Measurements from ENCODE around the gene TCERG1. TPM values are rescaled to one million over a fixed set of nuclear protein-coding genes. Genes with fewer than 3 reads are reported as not detected.

Gene TCERG1
- total RNA-seq, 1 donor from 2014 or later = 156 TPM

- Mint-ChIP-seq H3K4me1 (no peaks in the 10 kb centered on the region), H3K27ac (no peak overlapping the region), H3K9me3 (peaks cover 6% of the 10 kb centered on the region), H3K36me3 (peaks cover 51% of the 10 kb centered on the region), H3K27me3 (ENCODE audit: low read depth) (no peaks in the 10 kb centered on the region), H3K4me3 (no peak overlapping the region)
- no peak for TF ChIP-seq CTCF (IDR thresholded peaks at IDR 0.05; ENCODE audit: unreplicated experiment)
- no peak for DNase-seq (ENCODE audit: low spot score in 2 of 2, unreplicated experiment in 2 of 2)
Measured at GRCh38 chr5:146484714-146485391, 37.7 kb downstream of the TCERG1 start.

GRCh38 chr5:146490089-146490843 lies 43.1 kb downstream of the TCERG1 start:
- no peaks in the 10 kb centered on the region for H3K27me3 Mint-ChIP-seq (ENCODE audit: low read depth)
- H3K36me3 Mint-ChIP-seq = peaks cover 47% of the 10 kb centered on the region
- H3K4me1 Mint-ChIP-seq = no peaks in the 10 kb centered on the region
- no peak for TF ChIP-seq CTCF (IDR thresholded peaks at IDR 0.05; ENCODE audit: unreplicated experiment)
- no peak for DNase-seq (ENCODE audit: low spot score in 2 of 2, unreplicated experiment in 2 of 2)
- peaks cover 6% of the 10 kb centered on the region for H3K9me3 Mint-ChIP-seq
- H3K27ac Mint-ChIP-seq = no peak overlapping the region
- no peak overlapping the region for H3K4me3 Mint-ChIP-seq

GRCh38 chr5:146494656-146495055 lies 47.5 kb downstream of the TCERG1 start:
- no peak for TF ChIP-seq CTCF (IDR thresholded peaks at IDR 0.05; ENCODE audit: unreplicated experiment)
- Mint-ChIP-seq H3K36me3 (peaks cover 39% of the 10 kb centered on the region), H3K27me3 (ENCODE audit: low read depth) (no peaks in the 10 kb centered on the region), H3K4me3 (no peak overlapping the region), H3K27ac (peak overlapping the region; percentile 45), H3K9me3 (no peaks in the 10 kb centered on the region), H3K4me1 (no peaks in the 10 kb centered on the region)
- DNase-seq (ENCODE audit: low spot score in 2 of 2, unreplicated experiment in 2 of 2) = no peak

GRCh38 chr5:146499680-146500079 lies 52.5 kb downstream of the TCERG1 start:
- Mint-ChIP-seq H3K9me3 (no peaks in the 10 kb centered on the region), H3K27me3 (ENCODE audit: low read depth) (no peaks in the 10 kb centered on the region), H3K4me3 (no peak overlapping the region), H3K36me3 (peaks cover 37% of the 10 kb centered on the region), H3K4me1 (no peaks in the 10 kb centered on the region), H3K27ac (no peak overlapping the region)
- no peak for TF ChIP-seq CTCF (IDR thresholded peaks at IDR 0.05; ENCODE audit: unreplicated experiment)
- DNase-seq (ENCODE audit: low spot score in 2 of 2, unreplicated experiment in 2 of 2) = no peak

GRCh38 chr5:146507428-146507827 lies 60.3 kb downstream of the TCERG1 start:
- no peak overlapping the region for H3K4me3 Mint-ChIP-seq
- H3K27me3 Mint-ChIP-seq (ENCODE audit: low read depth) = no peaks in the 10 kb centered on the region
- no peaks in the 10 kb centered on the region for H3K4me1 Mint-ChIP-seq
- DNase-seq (ENCODE audit: low spot score in 2 of 2, unreplicated experiment in 2 of 2) = no peak
- H3K27ac Mint-ChIP-seq = no peak overlapping the region
- peaks cover 54% of the 10 kb centered on the region for H3K36me3 Mint-ChIP-seq
- TF ChIP-seq CTCF (IDR thresholded peaks at IDR 0.05; ENCODE audit: unreplicated experiment) = no peak
- H3K9me3 Mint-ChIP-seq = no peaks in the 10 kb centered on the region

Data from mesothelial cell of epicardium (in vitro differentiated cells).